Duodenal mucosa (tissue), 2 donors: ENCODE data around the gene TNFRSF19.

Source experiments
- H3K27ac ChIP-seq: one replicate; pipeline ENCODE4 v1.7.0; 2013; ENCODE audit warnings: low read depth, low read length
- H3K27me3 ChIP-seq, 2 donors: one replicate each; pipeline ENCODE4 v1.7.0; 2013; ENCODE audit warnings: low read length in 2 of 2, control low read depth in 1 of 2; ENCODE audit not compliant: insufficient read depth in 2 of 2, control insufficient read depth in 1 of 2
- H3K36me3 ChIP-seq, 2 donors: one replicate each; pipeline ENCODE4 v1.7.0; 2013; ENCODE audit warnings: low read length in 2 of 2, control low read depth in 1 of 2; ENCODE audit not compliant: insufficient read depth in 2 of 2, control insufficient read depth in 1 of 2
- H3K4me1 ChIP-seq, 2 donors: one replicate each; pipeline ENCODE4 v1.7.0; 2013; ENCODE audit warnings: low read length in 2 of 2, control low read depth in 1 of 2; ENCODE audit not compliant: insufficient read depth in 2 of 2, control insufficient read depth in 1 of 2
- H3K4me3 ChIP-seq, 2 donors: one replicate each; pipeline ENCODE4 v1.7.0; 2013; ENCODE audit warnings: low read length in 2 of 2, low read depth in 1 of 2
- H3K9ac ChIP-seq, 2 donors: one replicate each; pipeline ENCODE4 v1.7.0; 2013; ENCODE audit warnings: low read length in 2 of 2, low read depth in 1 of 2
- H3K9me3 ChIP-seq, 2 donors: one replicate each; pipeline ENCODE4 v1.7.0; 2013; ENCODE audit warnings: low read length in 2 of 2, control low read depth in 1 of 2; ENCODE audit not compliant: control insufficient read depth in 1 of 2

The TNFRSF19 gene

DNA sequence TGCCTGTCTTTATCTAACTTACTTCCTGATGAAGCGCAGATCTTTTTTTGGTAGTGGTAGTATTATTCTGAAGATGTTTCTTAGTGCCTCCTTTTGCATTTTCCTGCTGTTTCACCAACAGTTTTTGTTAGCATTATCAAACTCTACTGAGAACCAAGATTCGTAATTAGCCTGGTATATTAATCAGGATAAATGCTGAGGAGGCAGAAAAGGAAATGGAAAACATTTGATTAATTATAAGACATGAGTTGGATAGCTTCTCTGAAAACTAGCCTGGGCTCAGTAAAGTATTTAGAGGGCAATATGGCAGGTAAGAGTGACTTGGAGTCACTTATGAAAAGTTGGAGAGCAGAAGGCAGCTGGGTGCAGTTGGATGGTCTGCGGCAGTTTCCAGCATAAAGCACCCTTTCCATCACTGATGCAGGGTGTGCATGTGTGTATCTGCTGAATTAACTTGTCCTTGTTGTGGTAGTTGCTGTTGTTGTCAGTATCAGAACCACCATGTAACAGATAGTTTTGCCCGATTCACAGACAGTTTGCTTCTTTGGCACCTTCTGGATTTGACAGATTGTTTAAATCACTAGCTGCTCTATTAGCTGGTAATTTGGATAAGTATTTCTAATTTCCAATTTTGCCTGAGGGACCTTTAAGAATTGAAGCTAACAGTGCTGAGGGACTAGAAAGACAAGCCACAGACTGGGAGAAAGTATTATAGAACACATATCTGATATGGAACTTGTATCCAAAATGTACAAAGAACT is 6.9 kb upstream of the TNFRSF19 start:
- no peak overlapping the region for H3K27ac ChIP-seq
- no peaks in the 10 kb centered on the region for H3K36me3 ChIP-seq
- no peak overlapping the region for H3K9ac ChIP-seq
- H3K9me3 ChIP-seq: no peaks in the 10 kb centered on the region
- no peaks in the 10 kb centered on the region for H3K27me3 ChIP-seq
- no peak overlapping the region for H3K4me3 ChIP-seq
- H3K4me1 ChIP-seq: no peaks in the 10 kb centered on the region

DNA sequence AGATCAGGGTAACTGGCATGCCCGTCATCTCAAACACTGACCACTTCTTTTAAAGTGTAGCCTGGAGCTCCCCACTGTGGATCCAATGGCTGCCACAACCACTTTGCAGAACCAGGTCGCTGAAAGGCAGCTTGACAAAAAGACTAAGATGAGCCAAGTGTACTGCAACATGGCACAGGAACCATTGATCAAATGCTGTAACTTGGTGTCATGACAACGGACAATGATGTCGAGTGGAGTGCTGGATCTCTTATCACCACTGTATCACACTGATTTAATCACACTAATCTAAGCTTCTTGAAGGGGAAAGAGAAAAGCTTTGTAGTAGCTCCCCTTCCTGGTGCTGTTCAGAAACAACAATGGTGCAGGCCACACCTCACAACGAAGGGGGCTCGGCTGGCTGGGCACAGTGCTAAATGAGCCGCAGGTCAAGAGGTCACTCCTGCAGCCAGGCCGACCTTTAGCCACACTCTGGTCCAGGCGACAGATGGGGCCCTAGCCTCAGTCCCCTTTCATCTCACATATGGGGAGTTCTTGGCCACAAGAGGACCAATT is 2.2 kb upstream of the TNFRSF19 start:
- Histone ChIP-seq H3K27ac (no peak overlapping the region), H3K27me3 (peaks cover 8 to 18% of the 10 kb centered on the region in 2 donors)

DNA sequence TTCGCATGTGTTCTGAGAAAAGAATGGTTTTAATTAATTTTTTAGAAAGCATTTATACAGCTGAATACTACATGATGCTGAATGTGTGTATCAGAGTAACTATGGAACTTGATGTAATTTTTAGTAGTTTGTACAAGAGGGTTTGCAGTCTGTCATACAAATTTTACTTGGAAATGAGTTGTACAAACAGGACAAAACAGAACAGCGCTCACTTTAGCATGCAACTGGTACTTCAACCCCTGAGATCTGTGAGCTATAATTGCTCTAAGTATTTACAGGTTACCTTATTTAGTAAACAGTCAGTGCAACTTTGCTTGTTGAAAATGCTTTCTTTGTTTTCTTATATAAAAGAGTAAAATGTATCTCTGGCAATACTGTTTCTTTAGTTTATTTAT is 706 bp downstream of the TNFRSF19 start:
- no peak overlapping the region for H3K9ac ChIP-seq
- H3K27me3 ChIP-seq: peaks cover 8 to 18% of the 10 kb centered on the region in 2 donors
- H3K4me1 ChIP-seq: no peaks in the 10 kb centered on the region
- H3K9me3 ChIP-seq: no peaks in the 10 kb centered on the region
- H3K27ac ChIP-seq: no peak overlapping the region
- no peak overlapping the region for H3K4me3 ChIP-seq
- no peaks in the 10 kb centered on the region for H3K36me3 ChIP-seq

More for the DNA sequence above, 2.2 kb upstream of the TNFRSF19 start:
- Histone ChIP-seq H3K36me3 (no peaks in the 10 kb centered on the region), H3K4me1 (no peaks in the 10 kb centered on the region), H3K9me3 (no peaks in the 10 kb centered on the region), H3K4me3 (no peak overlapping the region), H3K9ac (no peak overlapping the region)

DNA sequence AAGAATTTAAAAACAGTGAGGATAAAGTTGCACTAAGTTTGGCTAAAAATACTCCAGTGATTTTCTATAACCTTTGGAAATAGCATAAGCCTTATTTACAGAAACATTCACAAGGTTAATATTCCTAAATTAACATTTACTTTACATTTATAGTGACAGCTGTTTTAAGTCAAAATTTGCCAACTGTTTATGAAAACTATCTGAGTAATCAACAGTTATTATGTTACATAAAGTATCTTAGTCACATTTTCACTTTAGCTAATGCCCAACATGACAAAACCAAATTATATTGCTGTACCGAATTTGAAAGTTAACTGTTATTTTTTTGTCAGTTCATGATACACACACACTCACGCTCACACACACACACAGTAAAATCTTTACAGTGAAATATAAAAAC is 1.2 kb downstream of the TNFRSF19 start:
- Histone ChIP-seq H3K36me3 (no peaks in the 10 kb centered on the region), H3K9ac (no peak overlapping the region), H3K27me3 (peaks cover 8 to 18% of the 10 kb centered on the region in 2 donors), H3K4me1 (no peaks in the 10 kb centered on the region), H3K9me3 (no peaks in the 10 kb centered on the region), H3K27ac (no peak overlapping the region), H3K4me3 (no peak overlapping the region)

DNA sequence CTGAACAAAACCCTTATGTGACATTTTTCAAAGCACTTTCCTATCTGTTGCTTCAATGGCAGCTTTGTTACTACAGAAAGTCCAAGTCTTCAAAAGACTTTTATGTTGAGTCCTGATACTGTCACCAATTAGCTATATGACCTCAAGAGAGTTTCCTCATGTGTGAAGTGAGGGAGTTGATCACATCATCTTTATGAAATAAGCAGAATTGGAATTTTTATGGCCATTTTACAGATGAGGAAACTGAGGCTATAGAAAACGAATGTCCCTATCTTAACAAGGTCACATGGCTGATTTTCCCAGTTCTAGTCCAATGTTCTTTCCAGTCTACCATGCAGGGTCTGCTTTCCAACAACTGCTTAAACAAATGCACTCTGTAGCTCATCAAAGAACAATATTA is 2.6 kb downstream of the TNFRSF19 start:
- H3K9ac ChIP-seq: no peak overlapping the region
- no peak overlapping the region for H3K4me3 ChIP-seq
- H3K36me3 ChIP-seq: no peaks in the 10 kb centered on the region
- no peak overlapping the region for H3K27ac ChIP-seq
- no peaks in the 10 kb centered on the region for H3K9me3 ChIP-seq
- H3K4me1 ChIP-seq: no peaks in the 10 kb centered on the region
- H3K27me3 ChIP-seq: peaks cover 8 to 22% of the 10 kb centered on the region in 2 donors

DNA sequence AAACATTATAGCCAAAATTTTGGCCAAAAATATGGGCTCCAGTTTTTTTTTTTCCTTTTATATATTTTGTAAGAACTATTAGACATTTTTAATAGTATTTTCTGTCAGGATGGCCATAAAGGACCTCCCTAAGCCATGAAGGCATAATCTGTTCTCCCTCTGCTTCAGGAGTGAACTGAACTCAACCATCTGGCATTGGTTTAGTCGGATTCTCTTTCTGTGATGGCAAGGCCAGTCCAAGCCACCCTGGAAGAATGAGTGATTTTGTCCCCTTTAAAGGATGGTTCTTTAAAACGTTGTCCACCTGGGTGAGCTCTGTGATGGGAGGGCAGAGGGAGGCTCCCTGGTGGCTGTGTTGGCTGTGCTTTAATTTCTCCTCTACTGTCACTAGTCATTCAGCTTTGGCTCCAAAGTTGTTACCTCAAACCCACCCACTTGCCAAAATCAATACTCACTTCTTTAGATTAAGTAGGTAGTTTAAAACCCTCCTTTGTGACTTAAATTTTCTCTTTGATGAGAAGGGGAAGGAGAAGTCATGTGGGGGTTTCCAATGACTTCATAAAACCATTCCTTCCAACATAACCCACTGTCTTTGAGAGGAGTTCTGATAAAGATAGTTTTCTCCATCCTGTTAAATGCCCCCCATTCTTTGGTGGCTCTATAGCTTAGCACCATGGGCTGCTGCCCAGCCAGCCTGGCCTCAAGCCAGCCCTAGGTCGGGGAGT is 4.4 kb downstream of the TNFRSF19 start:
- Histone ChIP-seq H3K9ac (no peak overlapping the region), H3K4me3 (no peak overlapping the region), H3K36me3 (no peaks in the 10 kb centered on the region), H3K27ac (no peak overlapping the region), H3K27me3 (peaks cover 9 to 23% of the 10 kb centered on the region in 2 donors), H3K9me3 (no peaks in the 10 kb centered on the region), H3K4me1 (peaks cover 0 to 5% of the 10 kb centered on the region in 2 donors)

DNA sequence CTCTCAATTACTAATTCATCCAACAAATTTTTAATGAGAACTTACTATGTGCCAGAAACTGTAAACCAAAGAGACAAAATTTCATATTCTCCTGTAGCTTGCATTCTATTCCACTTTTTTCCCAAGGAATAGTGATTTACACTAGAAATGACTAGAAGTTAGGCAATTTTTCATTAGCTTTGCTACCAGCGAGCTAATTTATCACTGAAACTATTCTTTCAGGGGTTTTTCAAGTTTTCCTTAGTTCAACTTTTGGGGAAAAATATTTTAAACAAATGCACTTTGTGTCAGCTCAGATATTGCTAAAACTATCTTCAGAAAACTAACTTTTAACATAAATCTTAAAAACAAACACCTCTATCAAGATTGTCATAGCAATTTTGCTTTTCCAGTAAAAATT is 5.4 kb downstream of the TNFRSF19 start:
- peaks cover 9 to 24% of the 10 kb centered on the region in 2 donors for H3K27me3 ChIP-seq
- H3K4me1 ChIP-seq: peaks cover 4 to 5% of the 10 kb centered on the region in 2 donors
- H3K9me3 ChIP-seq: no peaks in the 10 kb centered on the region
- no peak overlapping the region for H3K9ac ChIP-seq
- H3K36me3 ChIP-seq: no peaks in the 10 kb centered on the region
- no peak overlapping the region for H3K4me3 ChIP-seq
- H3K27ac ChIP-seq: no peak overlapping the region

DNA sequence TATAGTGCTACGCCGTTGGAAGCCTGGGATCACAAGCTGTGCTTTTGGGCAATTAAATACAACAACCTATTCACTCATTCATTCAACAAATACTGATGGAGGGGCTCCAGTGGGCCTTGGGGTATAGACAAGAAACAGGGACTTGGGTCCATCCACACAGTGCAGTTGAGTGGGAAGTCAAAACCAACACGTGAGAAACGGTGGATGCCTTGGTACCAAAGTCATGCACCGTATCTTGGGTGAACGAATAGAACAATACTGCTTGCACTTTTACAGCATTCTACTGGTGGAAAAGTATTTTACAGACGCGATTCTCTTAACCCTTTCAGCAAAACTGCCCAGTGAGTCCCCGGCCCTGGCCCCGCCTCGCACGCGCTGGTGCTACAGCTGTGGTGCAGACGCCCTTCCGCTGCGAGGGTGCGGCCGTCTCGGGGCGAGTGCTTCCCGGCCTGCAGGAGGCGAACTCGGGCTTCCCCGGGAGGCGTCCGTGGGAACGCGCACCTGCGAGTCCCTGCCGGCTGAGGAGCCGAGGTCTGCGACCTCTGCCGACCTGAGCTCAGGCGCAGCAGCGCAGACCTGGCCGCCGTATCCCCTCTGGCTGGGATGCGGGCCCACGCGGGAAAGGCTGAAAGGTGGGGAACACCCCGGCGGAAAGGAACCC is 8.3 kb downstream of the TNFRSF19 start:
- H3K9me3 ChIP-seq: no peaks in the 10 kb centered on the region
- peaks cover 9 to 19% of the 10 kb centered on the region in 2 donors for H3K27me3 ChIP-seq
- H3K4me3 ChIP-seq: peak overlapping the region; percentile 79 to 88
- H3K27ac ChIP-seq: peak overlapping the region; percentile 53
- H3K36me3 ChIP-seq: no peaks in the 10 kb centered on the region
- peaks cover 4 to 5% of the 10 kb centered on the region in 2 donors for H3K4me1 ChIP-seq
- peak overlapping the region; percentile 11 to 66 for H3K9ac ChIP-seq

DNA sequence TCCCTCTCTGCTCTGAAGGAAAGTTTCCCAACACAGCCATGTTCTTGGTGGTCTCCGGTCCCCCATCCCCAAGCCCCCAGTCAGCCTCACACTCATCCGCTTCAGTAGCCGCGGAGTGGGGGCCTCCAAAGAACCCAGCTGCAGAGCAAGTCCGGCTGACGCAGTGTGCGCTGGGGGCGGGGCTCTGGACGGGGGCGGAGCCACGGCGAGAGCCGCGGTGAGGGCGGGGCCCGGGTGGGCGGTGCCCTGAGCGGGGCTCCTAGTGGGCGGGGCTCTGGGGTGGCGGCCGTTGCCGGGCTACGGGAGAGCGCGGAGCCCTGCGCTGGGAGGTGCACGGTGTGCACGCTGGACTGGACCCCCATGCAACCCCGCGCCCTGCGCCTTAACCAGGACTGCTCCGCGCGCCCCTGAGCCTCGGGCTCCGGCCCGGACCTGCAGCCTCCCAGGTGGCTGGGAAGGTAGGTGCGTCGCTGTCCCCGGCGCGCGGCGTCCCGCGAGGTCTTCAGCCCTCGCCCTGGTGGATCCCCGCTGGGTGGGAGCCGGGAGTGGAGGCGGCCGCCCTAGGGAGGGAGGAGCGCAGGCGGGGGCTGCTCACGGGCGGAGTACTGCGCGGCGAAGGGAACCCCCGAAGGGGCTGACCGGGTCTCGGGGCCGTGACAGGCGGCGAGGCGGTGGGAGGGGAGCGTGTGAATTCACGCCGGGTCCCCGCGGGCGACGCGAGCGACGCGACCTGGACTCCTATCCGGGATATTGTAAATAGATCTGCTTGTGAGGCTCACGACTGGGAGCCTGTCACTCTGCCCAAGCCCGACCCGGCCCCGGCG is 9.1 kb downstream of the TNFRSF19 start:
- Histone ChIP-seq H3K27ac (peak overlapping the region; percentile 53), H3K9ac (peak overlapping the region; percentile 11 to 66), H3K9me3 (no peaks in the 10 kb centered on the region), H3K36me3 (no peaks in the 10 kb centered on the region), H3K4me1 (peaks cover 4 to 5% of the 10 kb centered on the region in 2 donors), H3K4me3 (peak overlapping the region; percentile 79 to 88), H3K27me3 (peaks cover 9 to 19% of the 10 kb centered on the region in 2 donors)
